ENCODE measurements around the gene HNF1B.

The HNF1B gene

GRCh38 chr17:37731056-37731455 lies 13.8 kb downstream of the HNF1B start:
- DNase-seq: no peak

- no peak for DNase-seq
These were observed 15.0 kb downstream of the HNF1B start for GRCh38 chr17:37729905-37730304.

DNA sequence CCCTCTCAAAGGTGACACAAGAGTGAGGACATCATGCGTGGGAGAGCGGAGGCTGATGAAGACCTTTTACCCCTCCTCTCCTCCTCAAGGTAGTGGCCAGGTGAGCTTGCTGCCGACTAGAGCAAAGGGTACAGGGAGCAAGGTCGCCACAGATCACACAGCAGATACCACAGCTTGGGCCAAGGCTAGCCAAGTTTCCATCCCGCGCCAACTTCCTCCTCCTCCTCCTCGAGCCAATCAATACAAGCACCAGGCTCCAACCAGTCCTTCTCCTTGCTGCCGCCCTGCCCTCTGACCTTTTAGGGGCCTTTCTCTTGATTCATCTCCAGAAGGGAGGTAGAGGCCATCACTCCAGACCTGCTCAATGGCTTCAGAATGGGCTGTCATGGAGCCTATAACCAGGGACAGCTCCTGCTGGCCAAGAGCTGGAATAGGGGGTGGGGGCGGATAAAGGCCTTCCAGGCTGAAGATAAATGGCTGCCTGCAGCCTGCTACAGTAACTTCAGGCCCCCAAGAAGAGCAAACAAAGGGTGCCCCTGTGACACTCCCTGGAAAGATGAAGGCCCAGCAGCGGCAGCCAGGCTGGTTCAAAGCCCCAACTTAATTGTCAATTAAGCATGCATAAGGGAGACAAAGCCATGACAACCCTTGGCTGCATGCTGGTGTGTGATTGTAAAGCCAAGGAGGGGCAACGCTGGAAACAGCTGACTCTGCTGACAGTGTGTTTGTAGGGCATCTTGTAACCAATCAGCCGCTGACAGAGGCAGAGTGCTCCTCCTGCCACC lies 17.8 kb downstream of the HNF1B start:
- no peak for DNase-seq

GRCh38 chr17:37726248-37726647 lies 18.6 kb downstream of the HNF1B start:
- no peak for DNase-seq

DNA sequence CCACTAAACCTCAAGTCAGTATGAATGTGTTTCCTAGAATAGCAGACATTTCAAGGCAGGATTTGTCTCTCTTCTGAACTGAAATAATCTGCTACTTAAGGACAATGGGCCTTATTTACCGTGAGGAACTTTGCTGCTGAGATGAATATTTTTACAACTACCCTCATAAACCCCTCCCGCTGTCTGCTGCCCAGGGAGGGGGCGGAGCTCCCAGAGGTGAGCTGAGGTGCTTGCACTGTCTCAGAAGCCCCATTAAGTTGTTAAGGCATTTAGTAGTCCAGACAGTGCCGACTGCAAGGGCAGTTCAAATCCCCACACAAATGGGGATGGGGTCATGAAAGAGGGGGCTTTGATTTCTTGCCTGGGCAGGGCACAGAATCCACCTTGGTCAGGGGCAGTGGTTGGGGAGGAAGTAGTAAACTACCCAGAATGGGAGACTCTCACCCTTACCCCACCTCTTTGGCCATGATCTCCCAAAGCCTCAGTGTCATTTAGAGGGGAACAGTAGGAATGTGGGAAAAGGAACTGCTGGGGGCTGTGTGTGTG lies 19.2 kb downstream of the HNF1B start:
- no peak for DNase-seq

DNA sequence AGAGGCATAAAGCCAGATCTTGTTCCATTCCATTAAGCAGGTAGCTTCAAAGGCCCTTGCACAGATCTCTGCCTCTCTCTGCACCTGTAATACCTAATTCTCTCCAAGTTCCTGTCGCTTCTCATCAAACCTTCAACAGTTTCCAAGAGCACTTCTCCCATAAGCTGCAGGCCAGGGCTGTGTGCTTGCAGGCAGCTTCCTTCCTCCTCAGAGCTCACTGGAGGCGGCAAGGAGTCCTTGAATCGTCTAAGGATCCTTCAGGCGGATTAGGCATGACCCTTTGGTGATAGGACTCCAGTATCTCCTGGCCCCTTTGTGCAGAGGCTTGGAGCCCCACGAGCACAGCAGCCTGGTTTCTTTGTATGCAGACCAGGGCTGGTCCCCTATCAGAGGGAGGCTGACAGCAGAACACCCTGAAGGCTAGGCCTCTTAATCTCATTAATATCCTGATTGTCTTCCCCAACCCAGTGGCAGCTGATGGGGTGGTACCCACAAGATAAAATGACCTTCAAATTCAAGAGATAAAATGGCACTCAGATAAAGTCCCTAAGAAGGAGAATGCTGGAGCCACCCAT lies 19.8 kb downstream of the HNF1B start:
- DNase-seq: no peak

GRCh38 chr17:37720989-37721388 lies 23.9 kb downstream of the HNF1B start:
- no peak for DNase-seq

DNA sequence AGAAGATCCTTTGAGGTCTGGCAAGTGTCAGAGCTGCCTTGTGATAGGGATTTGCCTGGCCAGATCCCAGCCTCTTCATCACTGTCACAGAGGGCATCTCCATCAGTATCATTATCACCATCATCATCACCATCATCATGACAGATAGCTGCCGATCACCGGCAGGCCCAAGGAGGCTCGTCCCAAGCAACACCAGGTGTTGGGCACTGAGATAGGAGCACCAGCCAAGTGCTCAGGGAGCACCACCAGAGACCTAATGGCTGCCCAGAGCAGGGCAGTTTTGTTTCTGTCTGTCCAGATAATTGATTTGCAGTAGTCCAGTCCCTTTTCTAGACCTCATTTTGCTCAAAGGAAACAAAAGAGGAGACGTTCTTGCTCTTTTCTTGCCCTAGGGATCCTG lies 25.0 kb downstream of the HNF1B start:
- DNase-seq: no peak

- DNase-seq: no peak
These were observed 26.4 kb downstream of the HNF1B start for GRCh38 chr17:37718324-37719048.

DNA sequence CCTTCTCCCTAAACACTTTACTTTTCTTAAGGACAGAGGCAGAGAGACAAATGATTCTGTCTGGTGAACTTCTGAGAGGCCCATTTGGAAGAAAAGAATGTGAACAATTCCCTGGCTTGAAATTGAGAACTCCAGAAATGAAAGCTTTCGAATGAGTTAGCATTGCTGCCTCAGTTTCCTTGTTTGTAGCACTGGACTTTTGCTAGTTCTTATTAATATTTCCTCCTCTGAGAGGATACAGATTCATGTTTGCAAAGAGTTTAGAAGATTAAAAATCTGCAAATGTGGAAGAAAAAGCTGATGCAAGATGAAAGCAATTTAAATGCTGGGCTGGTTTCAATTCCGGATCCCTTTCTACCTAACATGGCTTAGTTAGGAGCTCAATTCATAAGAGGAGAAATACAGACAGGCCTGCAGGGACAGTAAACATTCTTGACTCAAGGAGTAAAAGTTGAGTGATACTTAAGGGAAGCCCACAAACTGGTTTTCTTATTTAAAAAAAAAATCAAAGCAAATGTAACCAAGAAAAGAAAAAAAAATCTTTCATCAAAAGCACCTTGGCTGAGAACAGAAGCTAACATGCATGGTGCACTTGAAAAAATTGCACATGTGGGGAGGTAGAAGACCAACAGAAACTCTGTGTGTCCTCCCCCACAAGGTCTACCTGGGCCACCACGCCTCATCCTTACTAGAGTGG lies 27.1 kb downstream of the HNF1B start:
- no peak for DNase-seq

- no peak for DNase-seq
These were observed 30.0 kb downstream of the HNF1B start for GRCh38 chr17:37714897-37715296.

DNA sequence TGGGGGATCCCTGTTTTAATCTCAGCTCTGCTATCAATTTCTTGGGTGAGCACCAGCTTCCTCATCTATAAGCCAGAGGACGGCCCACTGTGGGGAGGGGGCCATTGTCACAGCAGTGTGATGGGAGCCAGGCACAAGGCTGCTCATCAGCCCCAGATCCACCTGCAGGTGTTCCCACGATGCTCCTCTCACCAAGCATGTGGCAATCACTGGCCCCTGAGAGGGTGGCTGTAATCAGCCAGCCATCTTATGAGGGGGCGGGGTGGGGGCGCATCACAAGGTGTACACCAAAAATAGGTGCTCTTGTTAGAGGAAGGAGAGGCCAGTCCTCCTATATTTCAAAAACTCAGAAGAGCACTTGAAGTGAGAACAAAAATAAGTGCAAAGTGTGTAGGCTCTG lies 31.2 kb downstream of the HNF1B start:
- no peak for DNase-seq

- no peak for DNase-seq
These were observed 31.8 kb downstream of the HNF1B start for GRCh38 chr17:37713028-37713431.

DNA sequence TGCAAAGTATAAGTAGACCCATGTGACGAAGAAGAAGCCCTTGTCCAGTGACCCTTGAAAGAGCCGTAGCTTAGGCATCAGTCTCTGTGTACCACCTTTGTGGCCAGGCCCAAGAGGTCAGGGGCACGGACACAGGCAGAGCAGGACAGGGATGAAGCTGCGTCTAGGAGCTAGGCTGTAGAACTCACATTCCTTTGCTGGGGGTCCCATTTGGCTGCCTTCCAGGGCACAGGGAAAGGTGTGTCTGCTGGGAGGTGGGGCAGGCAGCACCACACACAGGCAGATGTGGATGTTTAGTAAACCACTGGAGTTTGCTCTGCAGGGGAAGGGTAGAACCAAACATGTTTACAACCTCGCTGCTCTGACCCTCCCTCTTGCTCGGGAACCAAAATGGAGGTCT lies 33.7 kb downstream of the HNF1B start:
- DNase-seq: no peak

- no peak for DNase-seq
These were observed 34.4 kb downstream of the HNF1B start for GRCh38 chr17:37710344-37710886.

DNA sequence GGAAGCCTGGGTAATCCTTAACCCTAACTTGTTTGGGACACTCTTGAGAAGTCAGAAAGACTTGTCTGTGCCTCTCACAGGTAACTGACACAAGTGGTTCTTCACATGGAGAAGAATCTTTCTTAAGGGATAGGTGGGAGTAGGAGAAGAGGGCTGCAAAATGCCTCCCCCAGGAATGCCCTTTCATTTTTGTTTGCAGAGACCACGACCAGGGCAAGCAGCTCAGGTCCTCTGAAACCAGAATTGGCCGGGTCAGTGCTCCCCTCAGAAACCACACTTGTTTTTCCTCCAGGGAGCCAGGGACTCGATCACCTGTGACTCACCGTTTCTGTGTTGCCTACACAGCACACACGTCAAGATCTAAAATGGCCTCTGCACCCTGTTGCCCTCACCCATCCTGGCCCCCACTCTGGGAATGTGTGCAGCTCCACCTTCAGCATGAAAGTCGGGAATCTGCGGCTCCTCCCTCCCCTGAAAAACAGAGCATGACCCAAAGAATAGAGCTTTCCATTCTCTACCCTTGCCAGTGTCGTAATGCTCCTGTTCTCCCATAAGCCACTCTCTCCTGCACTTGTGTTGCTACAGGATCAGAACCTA lies 36.1 kb downstream of the HNF1B start:
- no peak for DNase-seq

DNA sequence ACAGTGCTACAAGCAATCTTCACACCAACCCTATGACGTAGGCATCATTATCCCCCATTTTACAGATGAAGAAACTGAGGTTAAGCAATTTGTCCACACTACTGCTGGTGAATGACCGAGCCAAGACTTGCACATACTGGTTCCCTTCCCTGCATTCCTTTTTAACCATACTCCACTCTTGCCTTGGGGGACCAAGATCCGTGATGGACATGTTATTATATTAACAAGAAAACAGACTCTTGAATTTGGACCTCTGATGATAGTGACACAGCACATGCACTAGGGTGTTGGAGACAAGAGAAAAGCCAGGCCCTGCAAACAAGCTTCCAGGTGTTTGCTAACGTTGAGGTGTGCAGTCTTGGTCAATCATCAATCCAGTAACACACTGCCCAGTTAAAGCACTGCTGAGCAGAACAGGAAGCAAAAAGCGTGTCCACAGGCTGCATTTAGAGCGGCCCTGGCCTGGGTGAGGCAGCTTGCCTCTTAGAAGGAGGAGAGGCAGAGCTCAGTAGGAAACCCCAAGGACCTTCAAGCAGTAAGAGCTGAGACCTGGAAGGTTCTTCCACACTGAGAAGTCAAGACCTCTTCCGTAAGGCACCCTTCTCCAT lies 36.7 kb downstream of the HNF1B start:
- DNase-seq: no peak

DNA sequence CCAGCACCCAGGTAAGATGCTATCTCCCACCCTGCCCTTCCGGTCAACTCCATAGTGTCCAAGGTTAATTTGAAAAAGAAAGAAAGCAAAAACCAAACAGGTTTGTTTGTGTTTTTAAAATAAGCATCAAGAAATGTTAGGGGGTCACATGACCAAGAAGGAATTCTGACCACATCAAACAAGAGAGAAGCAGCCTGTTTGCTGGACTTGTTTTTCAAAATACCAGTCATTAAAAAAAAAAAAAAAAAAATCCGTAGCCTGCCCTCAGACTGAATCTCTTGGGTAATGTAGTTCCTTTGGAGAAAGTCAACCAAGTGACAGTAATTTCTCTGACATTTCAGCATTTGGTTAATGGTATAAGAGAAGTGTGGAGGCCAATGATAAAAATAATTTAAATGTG lies 38.4 kb downstream of the HNF1B start:
- DNase-seq: no peak

GRCh38 chr17:37702598-37702997 lies 42.3 kb downstream of the HNF1B start:
- DNase-seq: no peak

DNA sequence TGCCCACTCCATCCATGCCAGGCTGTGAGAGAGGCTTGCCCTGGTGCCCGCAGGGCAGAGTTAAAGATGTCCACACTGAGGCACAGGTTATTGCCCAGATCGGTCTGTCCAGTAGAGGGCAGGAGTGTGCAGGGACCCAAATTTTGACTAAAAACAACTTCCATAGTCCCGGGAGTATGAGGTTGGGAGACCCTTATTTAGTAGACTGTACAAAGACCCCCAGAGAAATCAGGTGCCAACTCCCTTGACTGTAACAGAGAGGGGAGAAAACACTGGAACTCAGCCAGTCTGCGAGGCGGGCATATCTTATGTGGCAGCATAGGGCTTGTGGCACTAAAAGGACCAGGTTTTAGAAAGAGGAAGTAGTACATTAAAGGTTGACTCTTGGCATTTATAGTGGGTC lies 43.4 kb downstream of the HNF1B start:
- DNase-seq: peak; percentile 41

GRCh38 chr17:37700881-37701280 lies 44.0 kb downstream of the HNF1B start:
- no peak for DNase-seq

Data from CD4-positive, alpha-beta T cell treated with Interleukin-6 for 4 hours (primary cell).